ENCODE measurements around the gene PLEK2.
"Not testable (repeated sequence)": the region's sequence is repeated elsewhere in the genome, so short reads cannot be mapped to it uniquely, and the experiment has no call there.

Gene PLEK2

GRCh38 chr14:67357969-67358354, 54.0 kb downstream of the PLEK2 start:
- no peak for TF ChIP-seq CTCF (IDR thresholded peaks at IDR 0.05; ENCODE audit: low read depth, low read length)
- DNase-seq (ENCODE audit: extremely low read depth, low read depth), result no peak

- TF ChIP-seq CTCF (IDR thresholded peaks at IDR 0.05; ENCODE audit: low read depth, low read length), result no peak
- no peak for DNase-seq (ENCODE audit: extremely low read depth, low read depth)
These were observed 54.6 kb downstream of the PLEK2 start for GRCh38 chr14:67357186-67357968.

GRCh38 chr14:67352055-67352454, 59.9 kb downstream of the PLEK2 start:
- no peak for TF ChIP-seq CTCF (IDR thresholded peaks at IDR 0.05; ENCODE audit: low read depth, low read length)
- no peak for DNase-seq (ENCODE audit: extremely low read depth, low read depth)

GRCh38 chr14:67345583-67345982, 66.4 kb downstream of the PLEK2 start:
- DNase-seq (ENCODE audit: extremely low read depth, low read depth), result no peak
- no peak for TF ChIP-seq CTCF (IDR thresholded peaks at IDR 0.05; ENCODE audit: low read depth, low read length)

GRCh38 chr14:67343601-67344230, 68.2 kb downstream of the PLEK2 start:
- no peak for DNase-seq (ENCODE audit: extremely low read depth, low read depth)
- no peak for TF ChIP-seq CTCF (IDR thresholded peaks at IDR 0.05; ENCODE audit: low read depth, low read length)

GRCh38 chr14:67341231-67341630, 70.7 kb downstream of the PLEK2 start:
- not testable (repeated sequence) for DNase-seq (ENCODE audit: extremely low read depth, low read depth)

Data from AG09319 (cell line).